Measurements from ENCODE around the gene ACTN1. TPM values are rescaled to one million over a fixed set of nuclear protein-coding genes. Genes with fewer than 3 reads are reported as not detected.
"Not testable (repeated sequence)": the region's sequence is repeated elsewhere in the genome, so short reads cannot be mapped to it uniquely, and the experiment has no call there.

ACTN1 gene
- polyA plus RNA-seq, 1 experiment = 1,184 TPM

DNA sequence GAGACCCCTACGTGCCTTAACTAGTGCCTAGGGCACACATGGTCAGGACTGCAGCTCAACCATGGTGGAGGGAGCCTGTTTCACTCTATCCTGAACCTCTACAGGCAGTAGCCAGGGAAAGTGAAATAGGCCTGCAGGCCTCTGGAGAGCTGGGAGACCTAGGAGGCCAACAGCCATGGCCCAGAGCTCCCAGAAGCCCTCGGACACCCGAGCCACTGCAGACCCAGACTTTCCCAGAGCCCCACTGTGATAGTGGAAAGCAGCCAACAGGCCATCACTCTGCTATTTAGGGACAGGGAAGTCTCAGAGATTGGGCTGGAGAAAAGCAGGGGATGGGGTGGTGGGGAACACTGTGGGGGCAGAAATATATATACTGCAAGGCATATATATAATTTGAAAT lies 129.7 kb downstream of the ACTN1 start:
- no peak overlapping the region for H3K4me3 ChIP-seq (ENCODE audit: low read depth, low read length)
- no peaks in the 10 kb centered on the region for H3K27me3 ChIP-seq (ENCODE audit: control insufficient read depth, insufficient read depth, low read length)
- POLR2A ChIA-PET = interaction anchor here (0.7 kb wide), 1 partner anchor 849 kb away, joined by 25 read pairs; no protein-coding TSS in a partner anchor
- CTCF ChIA-PET = interaction anchor here (0.6 to 2.2 kb wide), 4 partner anchors 13 to 966 kb away, joined by 3 to 8 read pairs (median 6); no protein-coding TSS in a partner anchor
- no peak for TF ChIP-seq CTCF (IDR thresholded peaks at IDR 0.05; ENCODE audit: insufficient read depth, low read depth, low read length)
- no peak for DNase-seq (ENCODE audit: low read depth)
- no peaks in the 10 kb centered on the region for H3K36me3 ChIP-seq (ENCODE audit: control insufficient read depth, insufficient read depth, low read length)

DNA sequence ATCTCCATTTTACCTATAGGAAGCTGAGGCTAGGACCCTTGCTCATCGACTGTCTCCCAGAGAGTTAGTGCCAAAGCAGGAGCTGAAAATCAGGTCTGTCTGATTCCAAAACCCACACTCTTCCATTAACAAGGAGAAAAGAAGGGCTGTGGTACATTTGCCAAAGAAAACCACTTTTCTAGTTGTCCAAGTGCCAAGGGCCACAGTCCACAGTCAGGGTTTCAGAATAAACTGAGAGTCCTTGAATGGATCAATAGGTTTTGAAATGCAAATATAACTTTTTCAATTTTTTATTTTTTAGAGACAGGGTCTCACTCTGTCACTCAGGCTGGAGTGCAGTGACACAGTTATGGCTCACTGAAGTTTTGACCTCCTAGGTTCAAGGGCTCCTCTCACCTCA lies 130.8 kb downstream of the ACTN1 start:
- Histone ChIP-seq H3K36me3 (ENCODE audit: control insufficient read depth, insufficient read depth, low read length) (no peaks in the 10 kb centered on the region), H3K27me3 (ENCODE audit: control insufficient read depth, insufficient read depth, low read length) (no peaks in the 10 kb centered on the region), H3K4me3 (ENCODE audit: low read depth, low read length) (no peak overlapping the region)
- ChIA-PET POLR2A (no interaction called here), CTCF (interaction anchor here (0.6 to 2.2 kb wide), 4 partner anchors 14 to 1800 kb away, joined by 3 to 8 read pairs (median 6); no protein-coding TSS in a partner anchor)
- DNase-seq (ENCODE audit: low read depth) = no peak
- no peak for TF ChIP-seq CTCF (IDR thresholded peaks at IDR 0.05; ENCODE audit: insufficient read depth, low read depth, low read length)

GRCh38 chr14:68847640-68848039 lies 131.5 kb downstream of the ACTN1 start:
- CTCF ChIA-PET = interaction anchor here (0.6 kb wide), 1 partner anchor 1801 kb away, joined by 3 read pairs; no protein-coding TSS in a partner anchor
- H3K27me3 ChIP-seq (ENCODE audit: control insufficient read depth, insufficient read depth, low read length); H3K36me3 ChIP-seq (ENCODE audit: control insufficient read depth, insufficient read depth, low read length); DNase-seq (ENCODE audit: low read depth); H3K4me3 ChIP-seq (ENCODE audit: low read depth, low read length); POLR2A ChIA-PET: not testable (repeated sequence)

GRCh38 chr14:68846466-68846865 lies 132.6 kb downstream of the ACTN1 start:
- CTCF ChIA-PET = interaction anchor here (1.0 kb wide), 1 partner anchor 1009 kb away, joined by 3 read pairs; no protein-coding TSS in a partner anchor
- Histone ChIP-seq H3K36me3 (ENCODE audit: control insufficient read depth, insufficient read depth, low read length) (no peaks in the 10 kb centered on the region), H3K4me3 (ENCODE audit: low read depth, low read length) (no peak overlapping the region), H3K27me3 (ENCODE audit: control insufficient read depth, insufficient read depth, low read length) (no peaks in the 10 kb centered on the region)
- no peak for DNase-seq (ENCODE audit: low read depth)
- TF ChIP-seq CTCF (IDR thresholded peaks at IDR 0.05; ENCODE audit: insufficient read depth, low read depth, low read length) = no peak
- POLR2A ChIA-PET = no interaction called here

- no peak for DNase-seq (ENCODE audit: low read depth)
- ChIA-PET CTCF (interaction anchor here (0.7 to 3.8 kb wide), 34 partner anchors 9 to 1005 kb away, joined by 3 to 37 read pairs (median 4); no protein-coding TSS in a partner anchor), POLR2A (interaction anchor here (0.7 to 1.0 kb wide), 2 partner anchors 51 to 180 kb away, joined by 4 to 7 read pairs; no protein-coding TSS in a partner anchor)
- Histone ChIP-seq H3K4me3 (ENCODE audit: low read depth, low read length) (no peak overlapping the region), H3K36me3 (ENCODE audit: control insufficient read depth, insufficient read depth, low read length) (no peaks in the 10 kb centered on the region), H3K27me3 (ENCODE audit: control insufficient read depth, insufficient read depth, low read length) (no peaks in the 10 kb centered on the region)
- TF ChIP-seq CTCF (IDR thresholded peaks at IDR 0.05; ENCODE audit: insufficient read depth, low read depth, low read length) = no peak
Measured at GRCh38 chr14:68844210-68844545, 134.9 kb downstream of the ACTN1 start.

Data from BJ (cell line).